IMR-90 (cell line): ENCODE measurements around the gene MX1.

Experiments used
- CTCF ChIP-seq: conservative IDR thresholded peaks from 2 replicates; pipeline ENCODE4 v1.5.1; 2012; ENCODE audit warnings: mild to moderate bottlenecking, low read depth, low read length, improper control_type of control experiment
- MXI1 ChIP-seq: IDR thresholded peaks from 2 replicates; pipeline ENCODE4 v1.6.1; 2012; ENCODE audit warnings: low read depth, mild to moderate bottlenecking, low read length, moderate library complexity, borderline replicate concordance
- POLR2A ChIP-seq: IDR thresholded peaks from 2 replicates; pipeline ENCODE4 v1.6.1; 2012; ENCODE audit warnings: mild to moderate bottlenecking, low read depth, low read length
- RCOR1 ChIP-seq: IDR thresholded peaks from 2 replicates; pipeline ENCODE4 v1.6.1; 2012; ENCODE audit warnings: mild to moderate bottlenecking, low read length, improper control_type of control experiment; ENCODE audit not compliant: insufficient replicate concordance

GRCh38 chr21:41403966-41404365 lies 22.1 kb upstream of the MX1 start:
- TF ChIP-seq CTCF: no peak
- no peak for TF ChIP-seq RCOR1
- TF ChIP-seq POLR2A: no peak
- no peak for TF ChIP-seq MXI1
